Neural cell (in vitro differentiated cells): ENCODE measurements around the gene UBE2O. TPM values are rescaled to one million over a fixed set of nuclear protein-coding genes. Genes with fewer than 3 reads are reported as not detected.

ENCODE experiments used
- H2AFZ ChIP-seq: fragments of 200-600, 300-800 bp; sonication (generic), shearing (Covaris generic); 2 replicates; pipeline ENCODE4 v1.6.0; 2014; ENCODE audit warnings: low read depth, mild to moderate bottlenecking, antibody characterized with exemption, low read length, moderate library complexity
- H3F3A ChIP-seq: fragments of 200-600 bp; shearing (Covaris generic); 2 replicates; pipeline ENCODE4 v1.6.1; 2016; ENCODE audit warnings: mild to moderate bottlenecking, moderate library complexity, mixed read lengths, antibody characterized with exemption, low read length; ENCODE audit not compliant: insufficient read depth, poor library complexity, severe bottlenecking
- H3K27ac ChIP-seq: fragments of 200-600, 300-800 bp; sonication (generic), shearing (Covaris generic); 2 replicates; pipeline ENCODE4 v1.5.1; 2014; ENCODE audit warnings: mild to moderate bottlenecking, low read length, moderate library complexity
- H3K27me3 ChIP-seq: fragments of 300-800, 200-600 bp; sonication (generic), shearing (Covaris generic); 2 replicates; pipeline ENCODE4 v1.6.0; 2014; ENCODE audit warnings: mild to moderate bottlenecking, low read depth, low read length, moderate library complexity; ENCODE audit not compliant: insufficient read depth
- H3K36me3 ChIP-seq: fragments of 300-800, 200-600 bp; sonication (generic), shearing (Covaris generic); 2 replicates; pipeline ENCODE4 v1.5.1; 2014; ENCODE audit warnings: mild to moderate bottlenecking, antibody characterized with exemption, low read length, moderate library complexity; ENCODE audit not compliant: insufficient read depth
- H3K4me2 ChIP-seq: fragments of 300-800, 200-600 bp; sonication (generic), shearing (Covaris generic); 2 replicates; pipeline ENCODE4 v1.6.0; 2014; ENCODE audit warnings: mild to moderate bottlenecking, low read length
- H3K4me3 ChIP-seq: fragments of 300-800, 200-600 bp; sonication (generic), shearing (Covaris generic); 2 replicates; pipeline ENCODE4 v1.5.1; 2014; ENCODE audit warnings: mild to moderate bottlenecking, low read length, moderate library complexity
- H3K79me2 ChIP-seq: fragments of 200-600 bp; shearing (Covaris generic); replicated peaks from 2 replicates; pipeline ENCODE4 v1.6.0; 2014; ENCODE audit warnings: mild to moderate bottlenecking, low read length, moderate library complexity; ENCODE audit not compliant: insufficient read depth
- H3K9ac ChIP-seq: fragments of 300-800, 200-600 bp; sonication (generic), shearing (Covaris generic); 2 replicates; pipeline ENCODE4 v1.6.1; 2016; ENCODE audit warnings: mild to moderate bottlenecking, low read length, mixed read lengths
- H3K9me2 ChIP-seq: fragments of 200-600 bp; shearing (Covaris generic); 2 replicates; pipeline ENCODE4 v1.6.1; 2016; ENCODE audit warnings: mild to moderate bottlenecking, low read length, mixed read lengths; ENCODE audit not compliant: insufficient read depth
- H3K9me3 ChIP-seq: fragments of 200-600, 300-800 bp; sonication (generic), shearing (Covaris generic); 2 replicates; pipeline ENCODE4 v1.6.1; 2016; ENCODE audit warnings: mild to moderate bottlenecking, mixed run types, low read length, moderate library complexity, mixed read lengths
- H4K20me1 ChIP-seq: fragments of 200-600 bp; shearing (Covaris generic); 2 replicates; pipeline ENCODE4 v1.6.1; 2016; ENCODE audit warnings: mild to moderate bottlenecking, mixed run types; ENCODE audit not compliant: insufficient read depth
- CTCF ChIP-seq: fragments of 450-650 bp; IDR thresholded peaks from 2 replicates; pipeline ENCODE4 v1.5.1; 2014; ENCODE audit warnings: antibody characterized with exemption, mild to moderate bottlenecking, moderate library complexity; ENCODE audit not compliant: poor library complexity, severe bottlenecking
- EP300 ChIP-seq: fragments of 450-650 bp; conservative IDR thresholded peaks from 2 replicates; pipeline ENCODE4 v1.6.1; 2014; ENCODE audit warnings: antibody characterized with exemption, mild to moderate bottlenecking, moderate library complexity; ENCODE audit not compliant: poor library complexity, severe bottlenecking
- EZH2 ChIP-seq: fragments of 200-600, 300-800 bp; shearing (Covaris generic), sonication (generic); IDR thresholded peaks from 2 replicates; pipeline ENCODE4 v1.6.1; 2014; ENCODE audit warnings: antibody characterized with exemption, low read length, borderline replicate concordance, mild to moderate bottlenecking; ENCODE audit not compliant: insufficient read depth, poor library complexity, severe bottlenecking
- MXI1 ChIP-seq: fragments of 450-650 bp; conservative IDR thresholded peaks from 2 replicates; pipeline ENCODE4 v1.6.1; 2014; ENCODE audit warnings: antibody characterized with exemption, mild to moderate bottlenecking; ENCODE audit not compliant: poor library complexity, severe bottlenecking
- POLR2AphosphoS5 ChIP-seq: IDR thresholded peaks from 2 replicates; pipeline ENCODE4 v1.6.1; 2012
- RAD21 ChIP-seq: fragments of 450-650 bp; conservative IDR thresholded peaks from 2 replicates; pipeline ENCODE4 v1.6.1; 2014; ENCODE audit warnings: antibody characterized with exemption, mild to moderate bottlenecking, moderate library complexity
- SMC3 ChIP-seq: fragments of 450-650 bp; conservative IDR thresholded peaks from 2 replicates; pipeline ENCODE4 v1.6.1; 2014; ENCODE audit warnings: antibody characterized with exemption, mild to moderate bottlenecking, moderate library complexity; ENCODE audit not compliant: poor library complexity
- TAF1 ChIP-seq: IDR thresholded peaks from 2 replicates; pipeline ENCODE4 v1.6.1; 2012; ENCODE audit warnings: low read depth
- polyA plus RNA-seq: library from polyadenylated mRNA; depleted of rRNA; stranded (reverse); fragments of >200 nt; gene quantifications from 2 replicates; pipeline ENCODE4 v1.2.3, GENCODE V29; 2014
- TF ChIP-seq, protein P1 (sequence below): IDR thresholded peaks from 2 replicates; pipeline ENCODE4 v1.6.1; 2012; ENCODE audit warnings: borderline replicate concordance

Gene UBE2O
- polyA plus RNA-seq, 1 donor from 2014 or later = 28.0 TPM

DNA sequence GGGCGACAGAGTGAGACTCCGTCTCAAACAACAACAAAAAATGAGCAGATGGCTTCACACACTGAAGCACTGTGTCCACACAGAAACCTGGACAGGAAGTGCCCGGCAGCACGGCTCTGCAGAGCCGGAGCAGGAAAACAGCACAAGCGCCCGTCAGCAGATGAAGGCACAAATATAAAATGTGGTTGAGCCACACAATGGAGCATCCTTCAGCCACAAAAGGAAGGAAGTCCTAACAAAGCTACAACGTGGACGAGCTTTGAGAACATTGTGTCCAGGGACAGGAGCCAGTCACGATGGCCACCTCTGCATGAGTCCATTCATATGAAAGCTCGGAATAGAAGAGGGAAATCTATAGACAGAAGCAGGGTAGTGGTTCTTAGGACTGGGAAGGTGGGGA lies 32.6 kb upstream of the UBE2O start:
- no peak overlapping the region for H3K4me2 ChIP-seq
- no peak overlapping the region for H3K9ac ChIP-seq
- H3K9me2 ChIP-seq = no peaks in the 10 kb centered on the region
- TF ChIP-seq RAD21 (no peak), CTCF (no peak), POLR2AphosphoS5 (no peak), EZH2 (no peak), MXI1 (no peak), SMC3 (no peak), TAF1 (no peak), EP300 (no peak)
- TF ChIP-seq, protein P1, sequence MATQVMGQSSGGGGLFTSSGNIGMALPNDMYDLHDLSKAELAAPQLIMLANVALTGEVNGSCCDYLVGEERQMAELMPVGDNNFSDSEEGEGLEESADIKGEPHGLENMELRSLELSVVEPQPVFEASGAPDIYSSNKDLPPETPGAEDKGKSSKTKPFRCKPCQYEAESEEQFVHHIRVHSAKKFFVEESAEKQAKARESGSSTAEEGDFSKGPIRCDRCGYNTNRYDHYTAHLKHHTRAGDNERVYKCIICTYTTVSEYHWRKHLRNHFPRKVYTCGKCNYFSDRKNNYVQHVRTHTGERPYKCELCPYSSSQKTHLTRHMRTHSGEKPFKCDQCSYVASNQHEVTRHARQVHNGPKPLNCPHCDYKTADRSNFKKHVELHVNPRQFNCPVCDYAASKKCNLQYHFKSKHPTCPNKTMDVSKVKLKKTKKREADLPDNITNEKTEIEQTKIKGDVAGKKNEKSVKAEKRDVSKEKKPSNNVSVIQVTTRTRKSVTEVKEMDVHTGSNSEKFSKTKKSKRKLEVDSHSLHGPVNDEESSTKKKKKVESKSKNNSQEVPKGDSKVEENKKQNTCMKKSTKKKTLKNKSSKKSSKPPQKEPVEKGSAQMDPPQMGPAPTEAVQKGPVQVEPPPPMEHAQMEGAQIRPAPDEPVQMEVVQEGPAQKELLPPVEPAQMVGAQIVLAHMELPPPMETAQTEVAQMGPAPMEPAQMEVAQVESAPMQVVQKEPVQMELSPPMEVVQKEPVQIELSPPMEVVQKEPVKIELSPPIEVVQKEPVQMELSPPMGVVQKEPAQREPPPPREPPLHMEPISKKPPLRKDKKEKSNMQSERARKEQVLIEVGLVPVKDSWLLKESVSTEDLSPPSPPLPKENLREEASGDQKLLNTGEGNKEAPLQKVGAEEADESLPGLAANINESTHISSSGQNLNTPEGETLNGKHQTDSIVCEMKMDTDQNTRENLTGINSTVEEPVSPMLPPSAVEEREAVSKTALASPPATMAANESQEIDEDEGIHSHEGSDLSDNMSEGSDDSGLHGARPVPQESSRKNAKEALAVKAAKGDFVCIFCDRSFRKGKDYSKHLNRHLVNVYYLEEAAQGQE = no peak
- H3F3A ChIP-seq = no peaks in the 10 kb centered on the region
- H3K9me3 ChIP-seq = no peaks in the 10 kb centered on the region
- no peak overlapping the region for H3K4me3 ChIP-seq
- no peaks in the 10 kb centered on the region for H3K36me3 ChIP-seq
- no peak overlapping the region for H2AFZ ChIP-seq
- H3K79me2 ChIP-seq = no peaks in the 10 kb centered on the region
- H3K27me3 ChIP-seq = no peaks in the 10 kb centered on the region
- no peaks in the 10 kb centered on the region for H4K20me1 ChIP-seq
- no peak overlapping the region for H3K27ac ChIP-seq

DNA sequence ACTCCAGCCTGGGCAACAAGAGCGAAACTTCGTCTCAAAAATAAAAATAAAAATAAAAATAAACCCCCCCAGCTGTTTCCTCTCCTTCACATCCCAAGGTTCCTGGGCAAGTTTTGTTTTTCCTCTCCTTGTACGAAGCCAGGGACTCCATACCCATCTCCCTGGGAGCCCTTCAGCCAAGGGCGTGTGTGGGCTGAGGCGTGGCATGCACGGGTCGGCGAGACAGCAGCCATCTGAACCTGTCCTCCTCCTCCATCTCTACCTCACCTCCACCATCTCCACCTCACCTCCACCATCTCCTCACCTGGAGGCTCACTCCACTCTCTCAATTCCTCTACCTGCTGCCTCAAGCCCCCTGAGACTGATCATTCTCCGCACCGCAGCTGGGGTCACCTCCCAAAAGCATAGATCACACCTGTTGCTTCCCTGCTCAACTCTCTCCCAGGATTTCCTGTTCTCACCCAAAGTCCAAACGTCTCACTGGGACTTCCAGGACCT lies 31.3 kb upstream of the UBE2O start:
- no peaks in the 10 kb centered on the region for H3K79me2 ChIP-seq
- no peaks in the 10 kb centered on the region for H4K20me1 ChIP-seq
- no peak for TF ChIP-seq EZH2
- TF ChIP-seq MXI1 = no peak
- no peak for TF ChIP-seq POLR2AphosphoS5
- TF ChIP-seq CTCF = no peak
- no peaks in the 10 kb centered on the region for H3F3A ChIP-seq
- no peaks in the 10 kb centered on the region for H3K36me3 ChIP-seq
- H3K9me3 ChIP-seq = no peaks in the 10 kb centered on the region
- no peaks in the 10 kb centered on the region for H3K27me3 ChIP-seq
- no peak overlapping the region for H3K27ac ChIP-seq
- H3K9ac ChIP-seq = no peak overlapping the region
- no peaks in the 10 kb centered on the region for H3K9me2 ChIP-seq
- no peak overlapping the region for H2AFZ ChIP-seq
- no peak overlapping the region for H3K4me3 ChIP-seq
- no peak overlapping the region for H3K4me2 ChIP-seq
